Measurements from ENCODE around the gene VWA1. TPM values are rescaled to one million over a fixed set of nuclear protein-coding genes. Genes with fewer than 3 reads are reported as not detected.

The VWA1 gene
- polyA plus RNA-seq, 1 experiment: 2.0 TPM

- ChIA-PET POLR2A (no interaction called here), CTCF (no interaction called here)
- no peak for DNase-seq (ENCODE audit: low read depth)
- Histone ChIP-seq H3K4me3 (ENCODE audit: low read depth, low read length) (no peak overlapping the region), H3K36me3 (ENCODE audit: control insufficient read depth, insufficient read depth, low read length) (no peaks in the 10 kb centered on the region), H3K27me3 (ENCODE audit: control insufficient read depth, insufficient read depth, low read length) (no peaks in the 10 kb centered on the region)
- TF ChIP-seq, protein P1, sequence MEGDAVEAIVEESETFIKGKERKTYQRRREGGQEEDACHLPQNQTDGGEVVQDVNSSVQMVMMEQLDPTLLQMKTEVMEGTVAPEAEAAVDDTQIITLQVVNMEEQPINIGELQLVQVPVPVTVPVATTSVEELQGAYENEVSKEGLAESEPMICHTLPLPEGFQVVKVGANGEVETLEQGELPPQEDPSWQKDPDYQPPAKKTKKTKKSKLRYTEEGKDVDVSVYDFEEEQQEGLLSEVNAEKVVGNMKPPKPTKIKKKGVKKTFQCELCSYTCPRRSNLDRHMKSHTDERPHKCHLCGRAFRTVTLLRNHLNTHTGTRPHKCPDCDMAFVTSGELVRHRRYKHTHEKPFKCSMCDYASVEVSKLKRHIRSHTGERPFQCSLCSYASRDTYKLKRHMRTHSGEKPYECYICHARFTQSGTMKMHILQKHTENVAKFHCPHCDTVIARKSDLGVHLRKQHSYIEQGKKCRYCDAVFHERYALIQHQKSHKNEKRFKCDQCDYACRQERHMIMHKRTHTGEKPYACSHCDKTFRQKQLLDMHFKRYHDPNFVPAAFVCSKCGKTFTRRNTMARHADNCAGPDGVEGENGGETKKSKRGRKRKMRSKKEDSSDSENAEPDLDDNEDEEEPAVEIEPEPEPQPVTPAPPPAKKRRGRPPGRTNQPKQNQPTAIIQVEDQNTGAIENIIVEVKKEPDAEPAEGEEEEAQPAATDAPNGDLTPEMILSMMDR (IDR thresholded peaks at IDR 0.05; ENCODE audit: insufficient read depth, low read depth, low read length): no peak
These were observed 12.8 kb upstream of the VWA1 start for GRCh38 chr1:1422465-1423244.

DNA sequence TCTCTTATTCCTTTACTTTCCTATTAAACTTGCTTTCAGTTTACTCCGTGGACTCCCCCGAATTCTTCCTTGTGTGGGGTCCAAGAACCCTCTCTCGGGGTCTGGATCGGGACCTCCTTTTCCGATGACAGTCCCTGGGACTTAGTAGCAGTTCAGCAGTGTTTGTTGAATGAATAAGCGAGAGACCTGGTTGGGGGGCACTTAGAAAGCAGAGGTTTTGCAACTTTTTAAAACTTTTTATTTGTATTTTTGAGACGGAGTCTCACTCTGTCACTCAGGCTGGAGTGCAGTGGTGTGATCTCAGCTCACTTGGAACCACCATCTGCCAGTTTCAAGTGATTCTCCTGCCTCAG is 12.3 kb upstream of the VWA1 start:
- CTCF ChIA-PET: no interaction called here
- no peaks in the 10 kb centered on the region for H3K27me3 ChIP-seq (ENCODE audit: control insufficient read depth, insufficient read depth, low read length)
- no peaks in the 10 kb centered on the region for H3K36me3 ChIP-seq (ENCODE audit: control insufficient read depth, insufficient read depth, low read length)
- H3K4me3 ChIP-seq (ENCODE audit: low read depth, low read length): no peak overlapping the region
- DNase-seq (ENCODE audit: low read depth): no peak
- TF ChIP-seq, protein P1 (IDR thresholded peaks at IDR 0.05; ENCODE audit: insufficient read depth, low read depth, low read length): no peak
- POLR2A ChIA-PET: no interaction called here

GRCh38 chr1:1424707-1425106 is 10.8 kb upstream of the VWA1 start:
- TF ChIP-seq, protein P1 (IDR thresholded peaks at IDR 0.05; ENCODE audit: insufficient read depth, low read depth, low read length): no peak
- CTCF ChIA-PET: interaction anchor here (0.9 kb wide), 1 partner anchor 13 kb away, joined by 3 read pairs; no protein-coding TSS in a partner anchor
- no peak for DNase-seq (ENCODE audit: low read depth)
- Histone ChIP-seq H3K36me3 (ENCODE audit: control insufficient read depth, insufficient read depth, low read length) (no peaks in the 10 kb centered on the region), H3K27me3 (ENCODE audit: control insufficient read depth, insufficient read depth, low read length) (no peaks in the 10 kb centered on the region), H3K4me3 (ENCODE audit: low read depth, low read length) (no peak overlapping the region)
- POLR2A ChIA-PET: no interaction called here

DNA sequence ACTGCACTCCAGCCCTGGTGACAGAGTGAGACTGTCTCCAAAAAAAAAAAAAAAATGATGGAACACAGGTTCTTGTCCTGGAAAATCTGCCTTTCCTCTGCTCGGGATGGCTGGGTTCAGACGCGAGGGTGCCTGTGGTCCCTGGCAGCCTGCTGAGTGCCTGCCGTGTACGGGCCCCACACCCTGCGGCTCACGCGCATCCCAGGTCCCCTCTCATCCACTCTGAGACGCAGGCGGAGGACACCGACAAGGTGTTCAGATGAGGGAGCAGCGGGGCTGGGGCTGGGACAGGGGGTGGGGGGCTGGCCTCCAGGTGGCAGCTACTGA is 10.1 kb upstream of the VWA1 start:
- CTCF ChIA-PET: no interaction called here
- no peaks in the 10 kb centered on the region for H3K27me3 ChIP-seq (ENCODE audit: control insufficient read depth, insufficient read depth, low read length)
- POLR2A ChIA-PET: no interaction called here
- TF ChIP-seq, protein P1 (IDR thresholded peaks at IDR 0.05; ENCODE audit: insufficient read depth, low read depth, low read length): no peak
- DNase-seq (ENCODE audit: low read depth): no peak
- H3K4me3 ChIP-seq (ENCODE audit: low read depth, low read length): no peak overlapping the region
- H3K36me3 ChIP-seq (ENCODE audit: control insufficient read depth, insufficient read depth, low read length): no peaks in the 10 kb centered on the region

DNA sequence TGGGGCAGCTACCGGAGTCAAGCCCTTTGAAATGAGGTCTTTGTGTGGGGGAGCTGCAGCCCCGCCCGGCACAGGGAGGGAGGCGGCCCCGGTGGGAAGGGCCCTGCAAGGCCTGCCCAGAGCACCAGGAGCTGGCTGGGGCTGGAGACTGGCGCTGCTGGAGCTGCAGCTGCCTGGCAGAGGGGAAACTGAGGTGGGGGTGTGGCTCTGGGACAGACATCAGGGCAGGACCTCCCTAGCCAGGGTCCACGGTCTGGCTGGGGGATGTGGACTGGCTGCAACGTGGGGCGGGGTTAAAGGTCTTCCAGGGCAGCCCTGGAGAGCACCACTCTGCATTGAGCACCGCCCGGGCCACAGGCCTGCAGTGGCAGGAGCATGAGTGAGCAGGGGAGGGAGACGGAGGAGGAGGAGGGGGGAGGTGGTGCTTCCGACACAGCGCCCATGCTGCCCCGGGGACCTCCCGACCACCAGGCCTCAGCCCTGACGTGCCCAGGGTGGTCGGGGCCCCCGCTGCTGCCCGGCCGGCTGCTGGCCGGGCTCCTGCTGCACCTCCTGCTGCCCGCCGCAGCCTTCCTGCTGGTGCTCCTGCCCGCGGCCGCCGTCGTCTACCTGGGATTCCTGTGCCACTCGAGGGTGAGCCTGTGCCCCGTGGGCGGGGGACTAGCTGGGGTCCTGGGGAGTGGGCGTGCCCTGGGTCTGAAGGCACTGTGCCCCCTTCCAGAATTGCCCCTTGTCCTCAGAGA is 9.6 kb upstream of the VWA1 start:
- ChIA-PET POLR2A (no interaction called here), CTCF (interaction anchor here (0.6 kb wide), 1 partner anchor 27 kb away, joined by 3 read pairs; the partner anchor contains the start of gene CCNL2)
- no peak overlapping the region for H3K4me3 ChIP-seq (ENCODE audit: low read depth, low read length)
- no peaks in the 10 kb centered on the region for H3K36me3 ChIP-seq (ENCODE audit: control insufficient read depth, insufficient read depth, low read length)
- DNase-seq (ENCODE audit: low read depth): no peak
- TF ChIP-seq, protein P1 (IDR thresholded peaks at IDR 0.05; ENCODE audit: insufficient read depth, low read depth, low read length): no peak
- H3K27me3 ChIP-seq (ENCODE audit: control insufficient read depth, insufficient read depth, low read length): no peaks in the 10 kb centered on the region
